ENCODE measurements around the gene HPS1. TPM values are rescaled to one million over a fixed set of nuclear protein-coding genes. Genes with fewer than 3 reads are reported as not detected.

The HPS1 gene
- total and polyA plus RNA-seq, 2 of the 8 experiments (the other 6 are each of a cell fraction or from before 2014, with no cell fraction given) = 38.7 to 61.7 TPM

DNA sequence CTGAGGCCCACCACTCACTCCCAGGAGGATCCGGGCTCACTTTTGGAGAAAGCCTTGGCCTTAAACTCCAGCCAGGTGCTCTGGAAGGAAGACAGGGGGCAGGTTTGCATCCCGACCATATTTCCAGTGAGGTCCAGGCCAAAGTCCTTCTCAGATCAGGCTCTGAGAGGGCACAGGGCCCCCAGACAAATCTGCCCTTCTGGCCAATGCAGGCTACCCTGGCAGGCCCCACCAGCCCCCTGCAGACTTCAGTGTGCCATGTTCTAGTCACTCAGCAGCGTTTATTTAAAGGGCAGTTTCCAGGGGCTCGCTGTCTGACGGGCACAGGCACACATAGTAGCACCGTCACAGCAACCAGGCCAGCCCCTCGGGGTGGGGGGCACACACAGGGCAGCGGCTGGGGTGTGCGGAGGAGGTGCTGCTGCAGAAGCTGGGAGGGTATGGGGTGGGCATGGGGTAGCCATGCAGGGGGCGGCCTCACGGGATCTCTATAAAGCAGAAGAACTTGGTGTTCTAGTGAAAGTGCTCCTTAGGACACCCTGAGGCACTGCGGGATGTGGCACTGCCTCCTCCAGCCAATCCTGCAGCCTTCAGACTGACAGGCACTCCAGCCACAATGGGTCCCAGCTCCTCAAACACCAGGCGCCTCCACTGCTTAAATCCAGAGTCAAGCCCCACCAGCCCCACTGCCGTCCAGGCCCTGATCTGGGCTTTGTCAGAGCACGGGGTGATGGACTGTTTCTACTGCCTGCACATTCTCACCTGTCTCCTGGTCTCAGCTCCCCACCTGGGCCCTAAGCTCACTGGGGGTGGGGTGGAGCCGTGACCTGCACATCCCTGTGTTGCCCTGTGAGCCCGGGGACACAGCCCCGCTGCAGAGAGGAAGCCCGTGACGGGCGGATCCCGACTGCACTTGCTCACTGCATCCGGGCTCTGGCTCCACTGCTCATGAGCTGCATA is 22.2 kb downstream of the HPS1 start (continued):
- TF ChIP-seq USF2 (IDR thresholded peaks at IDR 0.05; ENCODE audit: low read length) (no peak), TEAD4 (IDR thresholded peaks at IDR 0.05; ENCODE audit: low read depth, low read length) (no peak), EZH2 (IDR thresholded peaks at IDR 0.05; ENCODE audit: low read depth, low read length, severe bottlenecking) (no peak), ATF3 (IDR thresholded peaks at IDR 0.05; ENCODE audit: insufficient read depth, low read depth, low read length) (no peak), FOSL1 (IDR thresholded peaks at IDR 0.05; ENCODE audit: insufficient read depth, low read depth, low read length) (no peak), CBX5 (IDR thresholded peaks at IDR 0.05; ENCODE audit: low read depth, low read length) (no peak), JUND (IDR thresholded peaks at IDR 0.05; ENCODE audit: low read length) (no peak), ZNF274 (IDR thresholded peaks at IDR 0.05; ENCODE audit: borderline replicate concordance, extremely low read depth, low read length) (no peak), RBBP5 (IDR thresholded peaks at IDR 0.05; ENCODE audit: borderline replicate concordance, low read depth, low read length) (no peak)
- TF ChIP-seq, protein P1, sequence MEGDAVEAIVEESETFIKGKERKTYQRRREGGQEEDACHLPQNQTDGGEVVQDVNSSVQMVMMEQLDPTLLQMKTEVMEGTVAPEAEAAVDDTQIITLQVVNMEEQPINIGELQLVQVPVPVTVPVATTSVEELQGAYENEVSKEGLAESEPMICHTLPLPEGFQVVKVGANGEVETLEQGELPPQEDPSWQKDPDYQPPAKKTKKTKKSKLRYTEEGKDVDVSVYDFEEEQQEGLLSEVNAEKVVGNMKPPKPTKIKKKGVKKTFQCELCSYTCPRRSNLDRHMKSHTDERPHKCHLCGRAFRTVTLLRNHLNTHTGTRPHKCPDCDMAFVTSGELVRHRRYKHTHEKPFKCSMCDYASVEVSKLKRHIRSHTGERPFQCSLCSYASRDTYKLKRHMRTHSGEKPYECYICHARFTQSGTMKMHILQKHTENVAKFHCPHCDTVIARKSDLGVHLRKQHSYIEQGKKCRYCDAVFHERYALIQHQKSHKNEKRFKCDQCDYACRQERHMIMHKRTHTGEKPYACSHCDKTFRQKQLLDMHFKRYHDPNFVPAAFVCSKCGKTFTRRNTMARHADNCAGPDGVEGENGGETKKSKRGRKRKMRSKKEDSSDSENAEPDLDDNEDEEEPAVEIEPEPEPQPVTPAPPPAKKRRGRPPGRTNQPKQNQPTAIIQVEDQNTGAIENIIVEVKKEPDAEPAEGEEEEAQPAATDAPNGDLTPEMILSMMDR (IDR thresholded peaks at IDR 0.05; ENCODE audit: control extremely low read depth in 1 of 3, insufficient read depth in 1 of 3, low read depth in 1 of 3, low read length in 3 of 3) = no peak

Measured in H1 (cell line).